Memory B cell (primary cell): ENCODE data around the gene ALKBH3.

ENCODE experiments used
- ATAC-seq: fragments of 150-1000 bp; cut with Tn5 transposase; 2 replicates; pipeline ENCODE4 v1.10.0; 2021; ENCODE audit warnings: low read depth, mild to moderate bottlenecking, moderate library complexity
- DNase-seq, 2 donors: peaks; one replicate each; pipeline ENCODE4 v3.0.0; 2022; ENCODE audit warnings: low spot score in 2 of 2
- H3K27ac Mint-ChIP-seq: one replicate; pipeline ENCODE4 v1.8.0; 2022; ENCODE audit warnings: mild to moderate bottlenecking, moderate library complexity, mixed read lengths
- H3K27me3 Mint-ChIP-seq: one replicate; pipeline ENCODE4 v1.8.0; 2022; ENCODE audit warnings: mixed read lengths
- H3K36me3 Mint-ChIP-seq: one replicate; pipeline ENCODE4 v1.8.0; 2022; ENCODE audit warnings: mild to moderate bottlenecking, mixed read lengths
- H3K4me1 Mint-ChIP-seq: one replicate; pipeline ENCODE4 v1.8.0; 2022; ENCODE audit warnings: mixed read lengths
- H3K4me3 Mint-ChIP-seq: one replicate; pipeline ENCODE4 v1.8.0; 2022; ENCODE audit warnings: mild to moderate bottlenecking, moderate library complexity, mixed read lengths
- H3K9me3 Mint-ChIP-seq: one replicate; pipeline ENCODE4 v1.8.0; 2022; ENCODE audit warnings: mixed read lengths

ALKBH3 gene

DNA sequence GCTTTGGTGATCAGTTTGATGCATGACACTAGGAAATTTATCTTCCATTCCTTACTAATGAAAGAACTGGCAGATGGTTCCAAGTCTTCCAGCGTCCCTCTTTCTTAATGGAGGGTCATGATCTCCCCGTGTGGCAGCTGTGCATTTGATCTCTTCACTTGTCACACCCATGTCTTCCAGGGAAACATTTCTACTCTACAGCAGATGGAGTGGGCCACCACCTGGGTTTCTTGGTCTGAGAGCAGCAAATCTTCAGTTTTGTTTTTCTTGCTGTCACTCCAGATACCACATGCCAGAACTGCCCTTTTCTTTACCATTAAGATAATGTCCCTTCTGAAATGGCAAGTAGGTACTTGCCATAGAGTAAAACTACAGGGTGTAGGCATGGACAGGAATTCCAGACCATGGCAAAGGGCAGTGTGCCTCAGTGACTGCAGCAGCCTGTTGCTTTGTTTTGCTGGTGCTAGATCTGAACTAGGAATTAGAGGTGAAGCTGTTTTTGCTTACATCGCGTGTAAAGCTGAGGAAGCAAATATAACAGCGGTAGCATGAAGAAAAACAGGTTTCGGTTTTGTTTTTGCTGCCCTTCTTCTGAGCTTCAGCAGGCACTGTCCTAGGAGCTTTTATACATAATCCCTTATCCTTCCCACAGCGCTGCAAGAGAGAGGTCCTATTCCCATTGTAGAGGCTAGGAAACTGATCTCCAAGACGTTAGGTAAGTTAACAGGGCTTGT lies 41.1 kb downstream of the ALKBH3 start:
- Mint-ChIP-seq H3K36me3 (peaks cover 22% of the 10 kb centered on the region), H3K9me3 (no peaks in the 10 kb centered on the region), H3K27ac (no peak overlapping the region), H3K4me1 (no peaks in the 10 kb centered on the region), H3K4me3 (no peak overlapping the region), H3K27me3 (no peaks in the 10 kb centered on the region)
- no peak for DNase-seq
- no peak for ATAC-seq

DNA sequence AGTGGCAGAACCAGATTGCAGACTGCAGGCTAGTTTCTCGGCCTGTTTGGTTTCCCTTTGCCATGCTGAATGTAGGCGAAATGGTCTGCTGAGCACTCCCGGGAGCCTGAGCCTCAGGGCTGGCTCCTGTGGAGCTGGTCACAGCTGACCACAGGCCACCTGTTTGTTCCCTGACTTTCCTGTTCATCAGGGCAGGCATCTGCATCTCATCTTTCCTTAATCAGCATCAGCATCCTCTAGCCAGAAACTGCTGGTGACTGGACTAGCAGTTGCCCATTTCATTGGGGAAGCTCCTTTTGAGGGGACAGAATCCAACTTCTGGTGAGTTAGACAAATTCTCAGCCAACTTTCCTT lies 41.6 kb downstream of the ALKBH3 start:
- H3K4me1 Mint-ChIP-seq, result no peaks in the 10 kb centered on the region
- H3K36me3 Mint-ChIP-seq, result peaks cover 22% of the 10 kb centered on the region
- ATAC-seq, result no peak
- no peak overlapping the region for H3K4me3 Mint-ChIP-seq
- H3K9me3 Mint-ChIP-seq, result no peaks in the 10 kb centered on the region
- no peak overlapping the region for H3K27ac Mint-ChIP-seq
- no peak for DNase-seq
- H3K27me3 Mint-ChIP-seq, result no peaks in the 10 kb centered on the region

DNA sequence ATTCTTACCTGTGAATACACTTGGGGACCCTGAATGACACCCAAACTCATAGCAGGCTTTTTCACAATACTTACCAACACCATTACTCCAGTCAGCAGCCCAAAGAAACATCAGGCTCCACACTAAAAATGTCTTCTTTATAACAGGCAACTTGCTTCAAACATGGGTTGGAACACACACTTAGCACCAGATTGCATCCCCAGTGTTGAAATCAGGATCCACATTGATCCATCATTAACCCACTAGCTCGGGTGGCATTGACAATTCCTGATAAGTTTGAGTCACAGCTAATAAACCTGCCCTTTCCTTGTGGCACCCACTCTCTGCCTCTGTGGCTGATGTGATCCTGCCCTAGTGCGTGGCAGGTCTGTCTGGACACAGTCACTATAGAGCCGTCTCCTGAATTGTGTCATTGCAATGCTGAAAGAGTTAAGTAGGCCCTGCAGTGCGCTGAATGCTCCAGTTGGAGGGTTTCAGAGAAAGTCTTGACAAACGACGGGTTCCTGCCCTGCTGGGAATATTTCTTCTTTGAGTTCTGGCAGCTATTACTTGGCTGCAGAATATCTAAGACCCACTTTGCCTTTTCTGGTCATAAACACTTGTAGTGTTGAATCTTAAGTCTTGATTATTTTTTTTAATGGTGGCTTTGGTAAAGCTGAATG lies 42.2 kb downstream of the ALKBH3 start:
- Mint-ChIP-seq H3K36me3 (peaks cover 22% of the 10 kb centered on the region), H3K9me3 (no peaks in the 10 kb centered on the region), H3K27ac (no peak overlapping the region), H3K27me3 (no peaks in the 10 kb centered on the region), H3K4me3 (no peak overlapping the region), H3K4me1 (no peaks in the 10 kb centered on the region)
- DNase-seq (no peak), ATAC-seq (no peak)

DNA sequence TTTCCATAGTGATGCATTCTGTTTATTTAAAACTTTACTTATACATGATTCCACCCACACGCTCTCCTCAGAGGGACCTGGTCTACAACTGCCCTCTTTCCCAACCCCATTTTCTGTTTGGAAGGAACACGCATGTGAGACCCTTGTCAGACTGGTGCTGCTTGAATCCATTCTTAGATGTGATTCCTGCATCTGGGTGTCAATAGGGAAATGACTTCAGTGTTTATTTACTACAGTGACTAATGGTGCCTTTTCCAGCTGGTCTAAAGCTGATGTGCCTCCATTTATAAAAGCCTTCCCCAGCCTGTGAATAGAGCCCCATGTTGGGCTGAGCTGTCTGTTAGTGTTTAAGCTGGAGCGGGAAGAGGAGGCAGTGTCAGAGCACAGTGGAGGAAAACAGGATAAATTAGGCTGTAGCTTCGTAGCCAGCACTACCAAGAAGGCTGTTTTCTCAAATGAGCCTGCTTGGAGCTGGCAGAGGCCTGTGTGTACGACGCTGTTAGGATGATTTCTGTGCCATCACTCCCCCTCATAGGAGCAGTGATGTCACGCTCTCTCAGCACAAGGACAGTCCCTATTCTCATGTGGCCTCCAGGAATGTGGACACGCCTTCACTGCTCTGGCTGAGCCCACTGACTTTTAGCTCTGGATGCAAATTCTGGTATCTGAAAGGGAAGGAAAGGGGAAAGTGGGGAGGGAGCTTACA lies 42.9 kb downstream of the ALKBH3 start:
- Mint-ChIP-seq H3K27me3 (no peaks in the 10 kb centered on the region), H3K36me3 (peaks cover 20% of the 10 kb centered on the region), H3K4me3 (no peak overlapping the region), H3K9me3 (no peaks in the 10 kb centered on the region), H3K4me1 (no peaks in the 10 kb centered on the region), H3K27ac (no peak overlapping the region)
- ATAC-seq (no peak), DNase-seq (no peak)

DNA sequence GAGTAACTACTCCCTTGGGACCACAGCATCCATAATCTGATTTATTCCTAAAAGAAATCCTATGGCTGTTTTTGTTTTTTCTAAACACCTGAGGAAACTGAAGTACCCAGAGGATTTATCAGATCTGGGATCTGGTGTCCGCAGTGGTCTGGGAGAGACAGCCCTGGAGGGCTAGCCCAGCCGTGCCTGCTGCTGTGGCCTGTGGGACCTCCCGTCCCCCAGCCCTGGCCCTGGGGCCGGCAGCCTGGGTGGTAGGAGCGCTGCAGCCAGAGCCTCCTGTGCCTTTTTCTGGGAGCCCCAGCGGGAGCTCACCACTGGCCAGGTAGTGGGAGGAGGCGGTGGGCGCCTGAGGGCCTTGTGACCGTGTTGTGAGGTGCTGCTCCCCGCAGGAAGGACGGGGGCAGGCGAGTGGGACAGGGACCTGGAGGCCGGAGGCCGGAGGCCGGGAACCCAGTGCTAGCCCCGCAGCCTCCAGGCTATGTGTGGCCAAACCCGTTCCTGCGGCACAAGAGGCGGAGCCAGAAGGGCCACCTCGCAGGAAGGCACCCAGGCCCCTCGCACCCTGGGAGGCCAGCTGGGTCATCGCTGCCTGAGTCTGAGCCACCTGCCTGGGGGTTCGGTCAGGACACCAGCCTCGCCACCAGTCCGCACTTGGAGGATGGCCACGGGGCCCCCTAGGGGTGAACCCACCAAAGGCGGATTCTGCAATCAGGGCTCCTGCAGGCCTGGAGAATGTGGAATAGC lies 43.7 kb downstream of the ALKBH3 start:
- Mint-ChIP-seq H3K36me3 (peaks cover 16% of the 10 kb centered on the region), H3K9me3 (no peaks in the 10 kb centered on the region), H3K27ac (no peak overlapping the region), H3K4me1 (no peaks in the 10 kb centered on the region), H3K27me3 (no peaks in the 10 kb centered on the region), H3K4me3 (no peak overlapping the region)
- ATAC-seq, result no peak
- no peak for DNase-seq

DNA sequence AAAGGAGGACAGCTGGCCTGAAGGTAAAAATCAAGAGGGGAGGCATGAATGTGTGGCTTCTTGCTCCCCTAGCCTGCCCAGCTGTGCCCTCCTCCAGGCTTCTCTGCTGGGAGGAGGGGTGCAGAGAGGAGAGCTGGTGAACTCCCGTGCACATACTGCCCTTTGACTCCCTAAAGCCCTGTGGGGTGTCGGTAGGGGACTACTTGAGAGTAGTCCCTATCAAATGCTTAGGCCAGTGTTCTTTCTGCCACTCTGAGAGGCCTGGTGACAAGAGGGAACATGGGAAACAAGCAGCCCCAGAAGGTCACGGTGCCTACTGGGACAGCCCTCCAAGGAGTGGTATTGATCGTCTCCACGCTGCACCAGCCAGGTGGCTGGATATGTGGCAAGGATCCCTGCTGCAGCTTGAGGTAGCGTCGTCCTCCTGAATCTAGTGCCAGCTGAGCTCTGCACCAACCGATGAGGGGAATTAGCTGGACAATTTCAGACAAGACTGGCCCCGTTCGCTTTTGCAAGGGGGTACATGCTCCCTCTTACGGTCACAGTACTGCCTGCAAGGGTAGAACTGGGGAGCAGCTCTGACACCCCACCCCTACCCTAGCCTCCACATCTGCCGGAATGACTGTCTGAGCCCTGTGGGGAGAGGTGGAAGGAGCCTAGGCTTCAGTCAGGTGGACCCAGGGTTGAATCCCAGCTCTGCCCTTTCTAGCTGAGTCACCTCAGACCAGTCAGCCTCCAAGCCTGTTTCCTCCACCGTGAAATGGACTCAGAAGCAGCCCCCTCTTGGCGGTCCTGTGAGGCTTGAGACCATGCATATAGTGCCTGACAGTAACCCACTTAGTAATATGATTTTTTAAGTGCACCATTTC lies 44.7 kb downstream of the ALKBH3 start:
- ATAC-seq (no peak), DNase-seq (no peak)
- H3K4me3 Mint-ChIP-seq, result no peak overlapping the region
- H3K27ac Mint-ChIP-seq, result no peak overlapping the region
- H3K36me3 Mint-ChIP-seq, result peaks cover 10% of the 10 kb centered on the region
- H3K9me3 Mint-ChIP-seq, result no peaks in the 10 kb centered on the region
- H3K27me3 Mint-ChIP-seq, result no peaks in the 10 kb centered on the region
- no peaks in the 10 kb centered on the region for H3K4me1 Mint-ChIP-seq

- Mint-ChIP-seq H3K4me1 (peaks cover 2% of the 10 kb centered on the region), H3K9me3 (no peaks in the 10 kb centered on the region), H3K27me3 (no peaks in the 10 kb centered on the region), H3K36me3 (peaks cover 5% of the 10 kb centered on the region), H3K4me3 (no peak overlapping the region), H3K27ac (no peak overlapping the region)
- ATAC-seq, result no peak
- DNase-seq, result no peak
Measured at GRCh38 chr11:43925932-43926505, 45.4 kb downstream of the ALKBH3 start.

DNA sequence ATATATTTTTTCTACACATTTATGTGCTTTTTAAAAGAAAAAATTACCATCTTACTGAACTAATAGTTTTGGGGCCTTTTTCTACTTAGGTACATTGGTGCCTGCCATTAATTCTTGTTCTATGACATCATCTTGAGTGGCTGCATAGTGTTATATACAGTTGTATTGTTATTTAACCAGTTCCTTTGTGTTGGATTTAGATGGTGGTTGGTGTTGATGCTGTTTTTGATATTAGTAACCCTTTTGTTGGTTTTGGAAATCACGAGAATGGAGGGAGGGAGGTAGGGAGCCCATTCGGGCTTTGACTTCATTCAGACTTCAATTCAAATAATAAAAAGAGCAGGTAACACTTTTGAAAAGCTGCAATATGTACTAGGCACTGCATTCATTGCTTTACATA lies 46.4 kb downstream of the ALKBH3 start:
- no peak overlapping the region for H3K27ac Mint-ChIP-seq
- H3K27me3 Mint-ChIP-seq, result no peaks in the 10 kb centered on the region
- peaks cover 2% of the 10 kb centered on the region for H3K4me1 Mint-ChIP-seq
- H3K9me3 Mint-ChIP-seq, result no peaks in the 10 kb centered on the region
- ATAC-seq (no peak), DNase-seq (no peak)
- H3K4me3 Mint-ChIP-seq, result no peak overlapping the region
- peaks cover 1% of the 10 kb centered on the region for H3K36me3 Mint-ChIP-seq

DNA sequence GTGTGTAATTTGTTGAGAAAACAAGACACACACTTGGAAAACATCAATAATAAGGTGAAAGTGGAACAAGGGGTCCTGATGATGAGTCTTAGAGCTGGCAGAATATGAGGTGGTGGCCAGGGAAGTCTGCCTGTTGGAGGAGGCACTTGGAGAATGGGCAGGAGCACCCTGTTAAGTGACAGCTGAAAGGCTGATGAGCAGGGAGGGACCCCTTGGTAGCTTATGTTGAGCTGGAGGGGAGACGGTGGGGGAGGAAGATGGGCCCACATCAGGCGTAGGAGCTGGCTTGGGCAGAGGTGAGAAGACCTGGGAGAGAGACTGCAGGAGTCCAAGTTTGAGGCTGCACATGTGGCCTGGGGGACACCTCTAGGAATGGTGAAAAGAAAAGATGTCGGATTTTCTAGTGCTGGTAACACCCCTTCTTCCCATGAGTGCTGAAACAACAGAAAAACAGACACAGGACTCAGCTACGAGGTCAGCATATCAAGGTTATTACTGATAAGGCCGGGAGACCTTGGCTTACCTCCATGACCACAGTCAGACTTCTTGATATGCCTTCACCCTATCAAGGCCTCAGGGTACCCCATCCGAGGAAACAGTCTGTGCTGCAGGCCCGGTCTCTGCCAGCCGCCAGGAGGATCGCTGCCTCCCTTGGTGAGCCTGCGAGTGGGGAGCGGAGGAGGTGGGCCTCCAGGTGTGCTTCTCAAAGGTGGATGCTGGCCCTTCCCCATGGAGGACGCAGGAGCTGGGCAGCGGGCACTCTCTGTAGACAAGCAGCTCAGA lies 47.5 kb downstream of the ALKBH3 start:
- ATAC-seq, result no peak
- H3K36me3 Mint-ChIP-seq, result peaks cover 1% of the 10 kb centered on the region
- H3K9me3 Mint-ChIP-seq, result no peaks in the 10 kb centered on the region
- H3K27me3 Mint-ChIP-seq, result no peaks in the 10 kb centered on the region
- DNase-seq, result no peak
- no peak overlapping the region for H3K4me3 Mint-ChIP-seq
- no peak overlapping the region for H3K27ac Mint-ChIP-seq
- H3K4me1 Mint-ChIP-seq, result peaks cover 2% of the 10 kb centered on the region

- Mint-ChIP-seq H3K36me3 (peaks cover 1% of the 10 kb centered on the region), H3K4me1 (peaks cover 2% of the 10 kb centered on the region), H3K4me3 (no peak overlapping the region), H3K9me3 (no peaks in the 10 kb centered on the region), H3K27ac (no peak overlapping the region), H3K27me3 (no peaks in the 10 kb centered on the region)
- DNase-seq (no peak), ATAC-seq (no peak)
Measured at GRCh38 chr11:43928721-43929120, 48.1 kb downstream of the ALKBH3 start.

GRCh38 chr11:43930868-43931716 lies 50.5 kb downstream of the ALKBH3 start:
- peaks cover 5% of the 10 kb centered on the region for H3K4me1 Mint-ChIP-seq
- no peak overlapping the region for H3K27ac Mint-ChIP-seq
- no peaks in the 10 kb centered on the region for H3K9me3 Mint-ChIP-seq
- H3K27me3 Mint-ChIP-seq, result peaks cover 5% of the 10 kb centered on the region
- H3K4me3 Mint-ChIP-seq, result no peak overlapping the region
- ATAC-seq (no peak), DNase-seq (no peak)
- H3K36me3 Mint-ChIP-seq, result peaks cover 1% of the 10 kb centered on the region

DNA sequence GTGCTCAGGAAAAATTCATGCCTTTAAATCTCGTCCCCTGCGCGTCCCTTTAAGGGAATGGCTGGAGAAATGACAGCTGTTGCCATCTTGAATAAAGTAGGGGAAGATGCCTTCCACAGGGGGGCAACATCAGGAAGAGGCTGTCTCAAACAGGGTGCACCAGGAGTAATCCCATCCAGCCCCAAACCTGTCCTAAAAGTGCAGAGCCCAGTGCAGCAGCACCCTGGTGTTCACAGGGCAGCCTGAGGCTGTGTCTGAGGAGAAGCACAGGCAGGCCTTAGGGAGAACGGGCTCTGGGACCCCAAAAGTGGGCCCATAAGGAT lies 51.0 kb downstream of the ALKBH3 start:
- H3K27me3 Mint-ChIP-seq, result peaks cover 7% of the 10 kb centered on the region
- H3K36me3 Mint-ChIP-seq, result no peaks in the 10 kb centered on the region
- H3K4me3 Mint-ChIP-seq, result no peak overlapping the region
- DNase-seq (no peak), ATAC-seq (no peak)
- H3K27ac Mint-ChIP-seq, result no peak overlapping the region
- H3K4me1 Mint-ChIP-seq, result peaks cover 5% of the 10 kb centered on the region
- H3K9me3 Mint-ChIP-seq, result no peaks in the 10 kb centered on the region
